AG04450 (cell line): Measurements from ENCODE around the gene IGDCC3. TPM values are rescaled to one million over a fixed set of nuclear protein-coding genes. Genes with fewer than 3 reads are reported as not detected.

Source experiments
- CTCF ChIA-PET: fragments of 300-600, 350-600 bp; formaldehyde crosslinking; extraction: SDS; loops from one replicate; lab custom pipeline; 2022; ENCODE audit warnings: antibody characterized with exemption, inconsistent platforms; lab: Charles Lee
- POLR2A ChIA-PET: fragments of 350-600 bp; formaldehyde crosslinking; extraction: SDS; loops from one replicate; lab custom pipeline; 2021; ENCODE audit warnings: antibody characterized with exemption, inconsistent platforms; lab: Yijun Ruan, JAX
- DNase-seq: peaks from one replicate; pipeline ENCODE4 v3.0.0-alpha.2; 2011; ENCODE audit warnings: low read depth, low spot score
- H3K27ac ChIP-seq: one replicate; pipeline ENCODE4 v1.5.1; 2012; ENCODE audit warnings: low read depth, low read length, control low read depth
- H3K27me3 ChIP-seq: one replicate; pipeline ENCODE4 v1.6.0; 2012; ENCODE audit warnings: low read length; ENCODE audit not compliant: control insufficient read depth, insufficient read depth
- H3K4me3 ChIP-seq: 2 replicates; pipeline ENCODE4 v1.5.1; 2011; ENCODE audit warnings: mild to moderate bottlenecking, low read depth, low read length, control low read depth
- H3K9me3 ChIP-seq: 2 replicates; pipeline ENCODE4 v1.5.1; 2012; ENCODE audit warnings: low read length; ENCODE audit not compliant: control insufficient read depth, insufficient read depth
- CTCF ChIP-seq: IDR thresholded peaks from 2 replicates; pipeline ENCODE4 v1.5.1; 2011; ENCODE audit warnings: low read depth, low read length, control low read depth, inconsistent platforms
- polyA plus RNA-seq: library from polyadenylated mRNA; depleted of rRNA; stranded (reverse); fragments of >200 nt; gene quantifications from 2 replicates; pipeline ENCODE4 v1.2.3, GENCODE V29; 2011

Gene IGDCC3
- polyA plus RNA-seq, 1 experiment: 0.11 TPM

GRCh38 chr15:65374821-65375401, 2.9 kb downstream of the IGDCC3 start:
- H3K27me3 ChIP-seq: peaks cover 60% of the 10 kb centered on the region
- no peaks in the 10 kb centered on the region for H3K9me3 ChIP-seq
- H3K27ac ChIP-seq: no peak overlapping the region
- no peak for TF ChIP-seq CTCF
- DNase-seq: no peak
- H3K4me3 ChIP-seq: no peak overlapping the region
- ChIA-PET CTCF (interaction anchor here (1.0 to 2.2 kb wide), 4 partner anchors 9 to 56 kb away, joined by 3 to 6 read pairs (median 4); no protein-coding TSS in a partner anchor), POLR2A (interaction anchor here (0.6 to 1.5 kb wide), 3 partner anchors 41 to 70 kb away, joined by 3 to 6 read pairs (median 4); partner anchors contain the start of gene RNU5B-1)

GRCh38 chr15:65374334-65374733, 3.5 kb downstream of the IGDCC3 start:
- no peak overlapping the region for H3K4me3 ChIP-seq
- POLR2A ChIA-PET: interaction anchor here (0.5 to 1.5 kb wide), 5 partner anchors 40 to 143 kb away, joined by 3 to 6 read pairs (median 5); partner anchors contain the start of gene RNU5B-1
- no peak overlapping the region for H3K27ac ChIP-seq
- H3K9me3 ChIP-seq: no peaks in the 10 kb centered on the region
- no peak for TF ChIP-seq CTCF
- CTCF ChIA-PET: interaction anchor here (1.0 to 2.2 kb wide), 4 partner anchors 10 to 56 kb away, joined by 3 to 6 read pairs (median 4); no protein-coding TSS in a partner anchor
- no peak for DNase-seq
- H3K27me3 ChIP-seq: peaks cover 56% of the 10 kb centered on the region

GRCh38 chr15:65373163-65373651, 4.6 kb downstream of the IGDCC3 start:
- Histone ChIP-seq H3K27ac (no peak overlapping the region), H3K4me3 (no peak overlapping the region), H3K9me3 (no peaks in the 10 kb centered on the region), H3K27me3 (peaks cover 52% of the 10 kb centered on the region)
- ChIA-PET CTCF (interaction anchor here (0.5 to 2.2 kb wide), 2 partner anchors 12 to 54 kb away, joined by 3 to 5 read pairs; no protein-coding TSS in a partner anchor), POLR2A (no interaction called here)
- no peak for TF ChIP-seq CTCF
- DNase-seq: no peak

GRCh38 chr15:65372787-65373067, 5.1 kb downstream of the IGDCC3 start:
- Histone ChIP-seq H3K27ac (no peak overlapping the region), H3K9me3 (no peaks in the 10 kb centered on the region), H3K27me3 (peaks cover 49% of the 10 kb centered on the region), H3K4me3 (no peak overlapping the region)
- CTCF ChIA-PET: no interaction called here
- POLR2A ChIA-PET: interaction anchor here (0.6 kb wide), 1 partner anchor 53 kb away, joined by 4 read pairs; no protein-coding TSS in a partner anchor
- TF ChIP-seq CTCF: no peak
- DNase-seq: no peak
